Measurements from ENCODE around the gene FAM83G.
"Not testable (repeated sequence)": the region's sequence is repeated elsewhere in the genome, so short reads cannot be mapped to it uniquely, and the experiment has no call there.

Gene FAM83G

DNA sequence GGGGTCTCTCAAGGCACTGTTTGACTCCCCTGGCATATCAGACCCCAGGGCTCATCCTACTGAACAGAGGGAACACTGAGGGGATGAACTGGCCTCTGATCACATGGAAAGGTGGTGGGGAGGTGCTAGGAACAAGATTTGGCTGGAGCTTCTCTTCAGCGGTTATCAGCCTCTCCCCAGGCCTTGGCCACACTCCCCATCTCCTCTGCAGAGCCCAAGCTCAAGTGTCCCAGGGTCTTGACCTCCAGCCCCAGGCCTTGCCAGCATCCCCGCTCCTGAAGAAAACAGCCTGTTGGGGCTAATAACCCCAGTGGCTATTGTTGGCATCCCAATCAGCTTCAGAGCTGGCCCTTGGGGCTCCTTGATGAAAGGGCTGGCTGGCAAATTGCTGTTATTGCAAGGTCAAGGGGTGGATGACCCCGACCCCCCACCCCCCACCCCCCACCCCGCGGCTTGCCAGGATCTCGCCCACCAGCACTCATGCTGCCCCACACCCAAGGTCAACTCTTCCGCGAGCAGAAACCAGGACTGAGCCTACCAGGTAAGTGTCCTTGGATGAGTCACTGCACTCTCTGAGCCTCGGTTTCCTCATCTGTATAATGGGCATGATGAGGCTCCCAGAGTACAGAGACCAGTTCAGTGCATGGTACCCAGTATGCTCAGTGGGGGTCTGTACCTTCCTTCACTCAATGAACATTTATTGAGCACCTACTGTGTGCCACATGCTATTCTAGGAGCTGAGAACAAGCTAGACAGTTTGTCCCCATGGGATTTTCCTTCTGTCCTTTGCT is 18.8 kb upstream of the FAM83G start:
- no peak for DNase-seq

DNA sequence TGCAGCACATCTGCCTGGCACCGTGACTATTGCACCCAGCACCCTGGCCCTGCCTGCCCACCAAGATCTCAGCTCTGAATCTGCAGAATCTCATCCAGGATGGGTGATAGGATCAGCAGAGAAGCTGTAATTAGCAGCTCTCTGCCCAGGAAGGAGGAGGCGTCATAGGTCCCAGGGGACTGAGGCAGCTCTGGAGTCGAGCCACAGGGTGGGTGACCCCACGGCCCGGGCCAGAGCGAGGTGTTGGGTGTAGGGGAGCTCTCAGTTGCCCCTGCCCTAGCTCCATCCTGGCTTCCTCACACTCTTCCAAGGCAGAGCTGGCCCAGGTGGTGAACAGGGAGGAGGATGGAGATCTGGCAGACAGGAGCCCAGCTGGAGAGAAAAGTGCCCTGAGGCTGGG is 18.2 kb upstream of the FAM83G start:
- no peak for DNase-seq

DNA sequence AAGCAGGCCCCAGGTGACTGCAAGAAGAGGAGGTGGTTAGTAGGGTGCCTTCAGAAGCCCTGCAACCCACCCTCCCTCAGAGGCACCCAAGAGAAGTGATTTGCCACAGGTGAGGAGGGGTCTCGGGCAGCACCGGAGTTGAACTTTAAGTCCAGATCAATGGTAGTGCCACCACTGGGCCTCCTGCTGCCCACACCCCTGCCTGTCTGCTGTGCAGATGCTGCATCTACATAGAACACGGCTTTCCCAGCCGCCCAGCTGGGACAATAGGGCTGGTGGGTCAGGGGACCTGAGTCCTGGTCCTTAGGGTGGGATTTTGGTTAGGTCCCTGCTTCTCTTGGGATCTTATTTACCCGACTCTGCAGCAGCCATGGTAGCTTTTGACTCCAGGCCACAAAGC is 17.6 kb upstream of the FAM83G start:
- DNase-seq: no peak

DNA sequence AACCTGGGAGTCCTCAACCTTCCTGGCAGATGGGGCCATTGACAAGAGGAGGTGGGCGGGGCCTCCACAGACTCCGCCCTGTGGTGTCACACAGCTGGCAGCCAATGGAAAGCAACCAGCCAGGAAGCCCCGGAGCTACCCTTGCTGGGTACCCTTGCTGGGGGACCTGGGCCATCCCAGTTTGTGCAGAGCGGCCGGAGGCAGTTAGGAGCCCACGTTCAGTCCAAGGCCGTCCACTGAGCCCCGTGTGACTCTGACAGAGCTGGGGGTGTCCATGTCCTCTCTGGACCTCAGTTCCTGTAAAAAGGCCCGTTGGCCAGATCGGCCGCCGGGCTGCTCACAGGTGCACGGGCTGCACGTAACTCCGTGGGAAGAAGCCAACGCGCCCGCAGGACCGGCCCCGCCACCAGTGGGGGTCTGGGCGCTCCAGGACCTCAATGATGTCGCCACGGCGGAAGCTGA is 17.1 kb upstream of the FAM83G start:
- no peak for DNase-seq

DNA sequence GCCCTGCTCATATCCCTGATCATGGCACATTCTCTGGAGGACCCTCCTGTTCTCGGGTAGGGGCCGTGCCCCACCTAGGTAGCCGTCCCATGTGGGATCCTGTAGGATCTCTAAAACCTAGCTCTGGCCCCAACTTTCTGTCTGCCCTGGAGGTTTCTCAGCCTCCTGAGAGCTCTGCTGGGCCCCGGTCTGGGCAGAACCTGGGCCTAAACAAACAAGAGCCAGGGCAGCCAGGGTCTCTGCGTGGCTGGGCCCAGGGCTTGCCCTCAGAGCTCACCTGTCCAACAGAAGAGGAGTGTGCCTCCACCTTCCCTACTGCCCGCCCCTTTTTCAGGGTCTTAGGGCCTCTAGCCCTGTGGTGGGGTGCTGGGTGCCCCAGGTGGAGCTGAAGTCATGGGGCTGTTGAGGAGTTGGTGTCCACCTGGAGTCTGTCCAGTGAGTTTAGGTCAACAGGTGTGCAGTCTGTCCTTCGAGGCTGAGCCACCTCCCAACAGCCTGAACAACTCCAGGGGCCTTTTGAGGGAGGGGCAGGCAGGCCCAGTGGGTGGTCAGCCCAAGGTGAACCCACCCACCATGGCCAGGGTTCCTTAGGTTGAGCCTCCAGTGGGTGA is 16.6 kb upstream of the FAM83G start:
- not testable (repeated sequence) for DNase-seq

DNA sequence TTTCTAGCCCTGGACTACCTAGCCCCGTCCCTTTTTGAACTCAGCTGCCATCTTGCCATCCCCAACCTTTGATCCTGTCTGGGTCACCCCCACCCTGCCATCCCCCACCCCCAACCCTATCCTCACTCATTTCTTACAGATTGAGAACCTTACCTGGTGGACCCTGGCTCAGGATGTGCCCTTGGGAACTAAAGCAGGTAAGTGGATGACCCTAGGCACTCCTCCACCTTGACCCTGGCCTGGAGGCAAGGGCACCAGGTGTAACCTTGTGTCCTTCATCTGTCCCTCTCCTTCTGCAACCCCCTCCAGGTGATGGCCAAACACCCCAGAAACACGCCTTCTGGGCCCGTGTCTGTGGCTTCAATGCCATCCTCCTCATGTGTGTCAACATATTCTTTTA is 15.5 kb upstream of the FAM83G start:
- no peak for DNase-seq

DNA sequence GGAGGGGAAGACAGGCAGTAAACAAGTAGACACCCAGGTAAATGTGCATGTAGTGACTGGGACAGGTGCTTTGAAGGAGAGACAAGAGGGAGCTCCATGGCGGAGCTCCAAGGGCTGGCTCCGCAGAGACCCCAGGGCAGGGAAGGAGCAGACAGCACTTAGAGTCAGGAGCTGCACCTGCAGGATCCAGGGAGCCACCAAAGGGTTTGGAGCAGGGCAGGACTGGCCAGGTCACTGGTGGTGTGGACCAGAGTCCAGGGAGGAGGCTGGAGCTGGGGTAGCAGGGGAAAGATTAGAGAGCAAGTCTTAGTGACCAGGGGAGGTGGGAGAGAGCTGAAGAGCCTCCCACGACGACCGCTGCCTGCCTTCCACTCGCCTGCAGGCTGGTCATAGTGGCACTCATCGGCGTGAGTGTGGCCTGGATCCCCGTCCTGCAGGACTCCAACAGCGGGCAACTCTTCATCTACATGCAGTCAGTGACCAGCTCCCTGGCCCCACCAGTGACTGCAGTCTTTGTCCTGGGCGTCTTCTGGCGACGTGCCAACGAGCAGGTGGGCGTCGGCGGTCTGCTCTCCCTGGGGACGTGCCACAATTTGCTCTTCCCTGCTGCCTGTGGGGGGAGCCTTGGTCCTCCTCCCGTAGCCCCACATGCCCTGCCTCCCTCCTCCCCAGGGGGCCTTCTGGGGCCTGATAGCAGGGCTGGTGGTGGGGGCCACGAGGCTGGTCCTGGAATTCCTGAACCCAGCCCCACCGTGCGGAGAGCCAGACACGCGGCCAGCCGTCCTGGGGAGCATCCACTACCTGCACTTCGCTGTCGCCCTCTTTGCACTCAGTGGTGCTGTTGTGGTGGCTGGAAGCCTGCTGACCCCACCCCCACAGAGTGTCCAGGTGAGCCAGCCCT is 14.7 kb upstream of the FAM83G start:
- no peak for DNase-seq

DNA sequence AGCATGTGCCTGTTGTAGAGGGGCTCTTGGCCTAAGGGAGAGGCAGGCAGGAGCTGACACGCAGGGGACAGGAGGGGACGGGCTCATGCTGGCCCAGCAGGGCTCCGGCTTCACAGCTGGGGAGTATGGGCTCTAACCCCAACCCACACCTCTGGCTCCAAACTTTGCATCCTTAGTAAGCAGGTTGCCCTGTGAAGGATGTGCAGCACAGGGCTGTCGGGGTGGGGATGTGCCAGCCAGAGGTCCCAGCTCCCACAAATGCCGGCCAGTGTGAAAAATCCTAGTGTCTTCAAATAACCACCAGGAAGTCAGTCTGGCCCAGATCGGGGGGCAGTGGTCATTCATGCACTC is 14.0 kb upstream of the FAM83G start:
- no peak for DNase-seq

DNA sequence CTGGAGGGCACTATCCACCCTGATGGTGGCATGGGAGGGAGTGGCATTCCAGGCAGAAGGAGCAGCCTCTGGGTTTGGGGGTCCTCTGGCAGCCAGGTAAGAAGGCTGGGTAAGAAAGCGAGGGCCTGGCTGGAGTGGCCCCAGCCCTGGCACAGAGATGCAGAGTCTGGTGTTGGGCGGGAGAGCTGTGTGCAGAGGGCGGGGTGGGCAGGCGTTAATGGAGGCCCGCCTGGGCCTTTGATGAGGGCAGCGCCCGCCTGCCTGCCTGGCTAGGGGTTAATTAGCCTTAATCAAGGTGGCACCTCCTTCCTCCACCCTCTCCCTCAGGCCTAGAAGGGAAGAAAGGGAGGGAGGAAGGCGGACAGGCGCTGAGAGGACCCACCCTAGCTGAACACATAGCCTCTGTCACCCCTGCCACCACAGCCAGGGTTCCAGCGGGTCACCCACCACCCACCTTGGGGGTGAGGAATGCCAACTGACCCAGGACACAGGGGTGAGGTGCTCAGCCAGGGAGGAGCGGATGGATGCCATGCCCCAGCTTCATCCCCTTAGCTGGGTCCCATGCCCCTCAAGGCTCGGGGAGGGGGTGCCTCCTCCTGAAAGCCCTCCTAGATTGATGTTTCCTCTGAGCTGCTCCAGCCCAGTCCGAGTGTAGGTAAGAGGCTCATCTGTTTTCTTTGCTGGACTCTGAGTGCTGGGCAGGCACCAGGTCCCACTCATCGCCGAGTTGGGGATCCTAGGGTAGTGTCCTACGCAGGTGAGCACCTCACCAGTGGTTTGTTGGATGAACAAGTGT is 13.4 kb upstream of the FAM83G start:
- no peak for DNase-seq

DNA sequence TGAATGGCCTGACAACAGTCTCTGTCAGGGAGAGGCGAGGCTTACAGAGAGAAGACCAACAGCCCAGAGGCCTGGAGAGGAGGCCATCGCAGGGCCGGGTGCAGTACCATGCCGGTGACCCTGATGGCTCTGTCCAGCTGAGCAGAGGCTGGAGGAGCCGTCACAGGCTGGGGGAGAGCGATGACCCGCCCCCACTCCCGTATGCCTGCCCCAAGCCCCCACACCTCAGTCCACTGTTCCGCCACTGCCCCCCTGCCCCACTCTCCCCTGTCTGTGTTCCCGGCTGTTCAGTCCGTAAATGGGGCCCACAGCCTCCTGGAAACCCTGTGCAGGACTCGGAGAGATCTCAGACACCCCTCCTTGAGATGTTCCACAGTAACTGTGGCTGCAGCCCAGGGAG is 12.8 kb upstream of the FAM83G start:
- DNase-seq: no peak

DNA sequence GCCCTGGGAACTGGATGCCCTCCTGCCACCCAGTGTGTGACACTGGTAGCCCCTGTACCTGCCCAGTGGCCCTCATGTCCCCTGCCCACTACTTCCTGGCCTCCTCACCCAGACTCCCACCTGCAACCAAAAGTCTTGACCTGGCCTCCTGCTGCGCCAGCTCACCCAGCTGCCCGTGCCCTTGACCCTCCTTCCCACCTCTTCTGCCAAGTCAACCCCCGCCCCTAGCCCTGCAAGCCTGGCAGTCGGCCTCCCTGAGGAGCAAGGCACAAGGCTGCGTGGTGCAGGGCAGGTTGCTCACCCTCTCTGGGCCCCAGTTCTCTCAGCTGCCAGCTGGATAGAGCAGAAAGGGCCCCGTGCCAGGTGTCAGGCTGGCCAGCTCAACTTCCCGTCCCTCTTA is 12.3 kb upstream of the FAM83G start:
- DNase-seq: no peak

DNA sequence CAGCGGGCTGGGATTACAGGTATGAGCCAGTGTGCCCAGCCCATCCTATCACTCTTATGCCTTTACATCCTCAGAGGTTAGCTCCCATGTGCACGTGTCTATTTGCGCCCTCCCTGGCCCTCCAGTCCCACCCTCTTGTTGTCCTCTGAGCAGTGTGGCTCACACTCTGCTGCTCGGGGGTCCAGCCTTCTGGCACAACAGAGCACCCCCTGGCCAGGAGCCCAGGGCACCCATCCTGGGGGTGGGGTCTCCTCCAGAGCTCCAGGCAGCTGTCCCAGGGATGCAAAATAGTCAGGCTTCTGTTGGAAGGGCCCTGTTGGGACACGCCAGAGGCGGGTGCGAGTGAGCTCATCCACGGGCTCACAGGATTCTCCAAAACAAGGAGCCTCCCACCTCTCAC is 11.7 kb upstream of the FAM83G start:
- no peak for DNase-seq

DNA sequence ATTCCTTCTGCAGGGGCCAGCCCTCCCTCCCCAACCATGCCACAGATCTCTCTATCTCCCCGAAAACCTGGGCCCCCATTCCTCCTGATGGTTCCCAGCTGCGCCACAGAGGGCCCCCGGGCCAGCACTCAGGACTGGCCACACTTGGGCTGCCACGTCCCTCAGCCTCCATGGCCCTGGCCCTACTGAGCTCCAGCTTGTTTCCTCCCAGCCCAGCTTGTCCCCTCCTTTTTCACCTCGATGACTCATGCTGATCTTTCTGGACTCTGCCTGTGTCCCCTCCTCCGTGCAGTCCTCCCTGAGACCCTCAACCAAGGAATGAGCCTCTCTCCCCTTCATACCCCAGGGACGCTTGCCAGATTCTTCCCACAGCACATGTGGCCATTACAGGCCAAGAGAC is 10.9 kb upstream of the FAM83G start:
- DNase-seq: no peak

DNA sequence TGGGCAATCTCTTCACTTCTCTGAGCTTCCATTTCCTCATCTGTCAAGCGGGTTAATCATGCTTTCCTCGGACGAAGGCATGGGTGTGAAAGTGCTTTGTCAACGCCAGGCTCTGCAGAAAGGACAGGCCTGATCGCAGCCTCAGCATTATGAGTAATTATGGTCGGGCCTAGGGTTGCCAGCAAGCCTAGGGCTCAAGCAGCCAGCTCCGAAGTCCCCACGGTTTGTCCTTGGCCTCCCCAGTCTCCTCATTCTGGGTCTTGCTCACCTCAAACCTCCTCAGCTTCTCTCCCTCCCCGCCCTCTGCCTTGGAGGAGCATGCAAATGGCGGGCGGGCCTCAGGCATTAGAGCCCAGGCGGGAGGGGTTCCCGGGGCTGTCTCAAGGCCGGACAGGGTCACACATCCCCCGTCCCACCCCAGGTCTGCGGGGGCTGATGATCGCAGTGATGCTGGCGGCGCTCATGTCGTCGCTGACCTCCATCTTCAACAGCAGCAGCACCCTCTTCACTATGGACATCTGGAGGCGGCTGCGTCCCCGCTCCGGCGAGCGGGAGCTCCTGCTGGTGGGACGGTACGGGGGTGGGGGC is 10.2 kb upstream of the FAM83G start:
- DNase-seq: no peak

DNA sequence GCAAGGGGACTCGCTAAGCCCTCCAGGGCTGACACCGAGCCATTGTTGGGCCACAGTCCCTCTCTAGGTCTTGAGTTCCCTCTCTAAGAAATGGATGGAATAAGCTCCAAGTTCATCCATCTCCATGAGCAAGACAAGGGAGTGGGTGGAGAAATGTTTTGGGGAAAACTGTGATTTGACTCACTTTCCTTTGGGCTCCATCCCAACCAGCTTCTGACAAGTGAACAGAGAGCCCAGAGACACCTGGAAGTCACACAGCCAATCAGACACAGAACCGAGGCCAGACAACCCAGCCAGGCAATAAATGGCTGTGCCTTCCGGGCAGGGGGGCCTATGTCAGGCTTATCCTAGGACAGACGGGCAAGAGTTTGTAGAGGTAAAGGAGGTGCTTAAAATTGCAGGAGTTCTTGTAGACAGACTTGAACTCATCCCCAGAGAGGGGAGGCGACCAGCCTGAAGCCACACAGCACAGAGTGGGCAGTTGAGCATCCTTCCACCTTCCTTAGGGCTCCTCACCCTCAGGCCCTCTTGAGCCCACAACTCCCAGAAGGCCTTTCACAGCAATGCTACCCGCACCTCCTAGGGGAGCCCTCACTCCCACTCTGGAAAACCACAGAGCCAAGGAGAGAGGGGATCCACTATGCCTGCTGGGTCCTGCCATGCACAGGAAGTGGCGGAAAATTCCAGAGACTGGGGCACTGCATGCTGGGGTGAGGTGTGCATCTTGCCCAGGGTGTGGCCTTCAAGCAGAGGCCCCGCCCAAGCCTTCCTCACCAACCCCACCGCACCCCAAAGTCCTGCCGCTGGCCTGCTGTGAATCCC is 9.5 kb upstream of the FAM83G start:
- DNase-seq: no peak

DNA sequence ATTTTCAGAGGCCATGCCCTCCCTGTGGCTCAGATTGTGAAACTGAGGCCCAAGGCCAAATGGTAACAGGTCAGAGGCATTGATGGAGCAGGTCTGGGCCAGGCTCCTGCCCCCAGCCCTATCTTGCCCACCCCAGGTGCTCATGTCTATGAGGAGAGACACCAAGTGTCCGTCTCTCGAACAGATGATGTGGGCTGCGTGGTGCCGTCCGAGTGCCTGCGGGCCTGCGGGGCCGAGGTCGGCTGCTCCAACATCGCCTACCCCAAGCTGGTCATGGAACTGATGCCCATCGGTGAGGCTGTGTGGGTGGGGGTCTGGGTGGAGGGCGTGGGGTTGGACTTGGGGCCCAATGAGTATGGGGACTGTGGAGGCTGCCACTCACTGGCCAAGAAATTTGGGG is 8.7 kb upstream of the FAM83G start:
- no peak for DNase-seq

DNA sequence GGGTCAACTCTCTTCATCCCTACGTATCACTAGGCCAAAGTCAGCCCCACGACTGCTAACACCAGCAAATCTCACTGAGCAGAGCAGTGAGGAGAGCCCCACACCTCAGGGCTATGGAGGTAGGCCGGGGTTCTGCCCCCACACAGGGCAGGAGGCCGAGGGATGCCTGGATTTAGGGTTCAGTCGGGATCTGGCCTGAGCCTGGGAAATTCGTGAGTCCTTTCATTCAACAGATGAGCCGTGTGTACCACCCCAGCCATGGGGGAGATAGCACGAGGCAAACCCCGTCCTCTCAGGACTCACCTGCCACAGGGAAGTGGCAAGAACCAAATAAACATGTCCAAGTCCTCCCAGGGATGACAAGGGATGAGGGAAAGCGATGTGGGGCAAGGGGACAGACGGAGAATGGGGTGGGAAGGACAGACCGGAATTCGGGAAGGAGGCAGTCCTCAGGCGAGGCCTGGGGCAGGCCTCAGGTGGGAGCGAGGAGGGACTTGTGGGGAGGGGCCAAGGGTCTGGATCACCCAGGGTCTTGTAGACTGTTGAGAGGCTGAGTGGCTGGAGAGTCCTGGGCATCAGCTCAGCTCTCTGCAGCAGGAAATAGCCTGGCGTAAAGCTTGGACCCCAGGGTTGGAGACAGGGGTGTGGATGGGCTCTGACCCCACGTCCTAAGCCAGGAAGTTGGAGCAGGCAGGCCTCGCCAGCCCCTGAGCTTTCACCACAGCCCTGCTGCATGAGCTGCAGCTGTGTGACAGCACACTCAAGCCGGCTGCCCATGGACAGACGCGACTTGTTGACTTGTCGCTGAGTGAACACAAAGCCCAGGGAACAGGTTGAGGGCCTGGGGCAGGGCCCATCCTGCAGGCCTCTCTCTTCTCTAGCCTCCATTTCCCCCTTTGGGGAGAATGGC is 7.9 kb upstream of the FAM83G start:
- no peak for DNase-seq

DNA sequence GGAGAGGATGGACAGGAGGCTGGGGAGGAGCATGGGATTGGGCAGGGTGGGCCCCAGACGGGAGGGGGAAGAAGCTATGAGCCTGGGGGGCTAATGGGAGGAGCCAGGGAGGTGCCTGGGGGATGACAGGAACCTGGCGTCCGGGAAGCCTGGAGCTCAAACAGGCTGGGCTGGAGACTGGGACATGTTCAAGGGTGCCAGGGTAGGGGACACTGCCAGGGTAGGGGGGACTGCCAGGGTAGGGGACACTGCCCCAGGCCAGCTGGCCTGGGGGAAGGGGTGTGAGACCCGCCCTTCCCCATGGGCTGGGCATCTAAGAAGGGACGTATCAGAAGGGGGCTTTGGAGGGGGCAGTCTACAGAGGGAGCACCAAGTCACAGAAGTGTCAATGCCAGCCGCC is 7.0 kb upstream of the FAM83G start:
- no peak for DNase-seq

DNA sequence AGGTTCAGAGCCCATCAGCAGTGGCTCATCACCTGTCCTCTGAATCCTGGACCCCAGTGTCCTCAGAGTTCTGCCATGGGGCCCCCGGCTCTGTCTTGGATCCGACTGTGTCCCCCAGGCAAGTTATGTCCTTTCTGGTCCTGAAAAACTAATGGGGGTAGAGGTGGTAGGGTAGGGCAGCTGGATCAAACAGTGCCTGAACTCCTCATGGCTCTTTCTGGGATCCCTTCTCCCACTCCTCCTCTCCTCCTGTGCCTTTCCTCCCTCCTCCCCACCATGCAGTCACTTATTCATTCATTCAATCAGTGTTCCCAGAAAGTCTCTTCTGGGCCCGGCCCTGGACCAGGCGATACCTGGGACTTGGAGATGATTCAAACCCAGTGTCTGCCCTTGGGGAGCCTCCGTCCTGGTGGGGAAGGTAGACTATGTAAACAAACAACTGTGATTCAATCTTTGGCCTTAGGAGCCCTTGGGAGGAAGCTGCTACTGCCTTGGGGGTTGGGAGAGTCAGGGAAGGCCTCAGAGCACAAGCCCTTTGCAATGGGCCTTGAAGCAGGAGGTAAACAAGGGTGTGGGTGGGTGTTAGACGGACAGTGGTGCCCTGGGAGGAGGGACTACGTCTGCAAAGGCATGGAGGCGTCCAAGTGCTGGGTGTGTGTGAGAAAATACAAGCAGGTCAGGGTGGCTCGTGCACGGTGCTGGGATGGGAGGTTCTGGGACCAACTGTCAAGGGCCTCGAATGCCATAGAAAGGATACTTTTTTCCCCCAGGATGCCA is 6.4 kb upstream of the FAM83G start:
- peak; percentile 8 for DNase-seq

DNA sequence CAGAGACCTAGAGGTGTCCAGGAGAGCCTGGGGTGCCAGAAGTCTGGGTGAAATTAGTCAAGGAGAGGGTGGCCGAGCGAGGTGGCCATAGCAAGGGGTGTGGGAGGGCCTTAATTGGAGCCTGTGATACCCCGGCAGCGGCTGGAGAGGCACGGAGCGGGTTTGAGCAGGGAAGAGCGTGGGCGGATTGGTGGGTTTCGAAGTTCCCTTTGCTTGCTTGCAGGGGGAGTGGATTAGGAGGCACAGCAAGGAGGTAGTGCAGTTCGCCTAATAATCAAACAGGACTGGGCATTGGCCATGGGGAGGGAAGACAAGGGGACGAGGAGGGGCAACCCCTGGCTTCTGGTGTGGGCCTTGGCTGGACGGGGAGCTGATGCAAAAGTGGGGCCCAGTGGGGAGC is 5.4 kb upstream of the FAM83G start:
- no peak for DNase-seq

Data from fibroblast of upper back skin (primary cell).